Measurements from ENCODE around the gene LAMA3.

Gene LAMA3

GRCh38 chr18:23857756-23858155 is 168.5 kb downstream of the LAMA3 start:
- DNase-seq = no peak

- DNase-seq = no peak
These were observed 170.4 kb downstream of the LAMA3 start for GRCh38 chr18:23859466-23860336.

DNA sequence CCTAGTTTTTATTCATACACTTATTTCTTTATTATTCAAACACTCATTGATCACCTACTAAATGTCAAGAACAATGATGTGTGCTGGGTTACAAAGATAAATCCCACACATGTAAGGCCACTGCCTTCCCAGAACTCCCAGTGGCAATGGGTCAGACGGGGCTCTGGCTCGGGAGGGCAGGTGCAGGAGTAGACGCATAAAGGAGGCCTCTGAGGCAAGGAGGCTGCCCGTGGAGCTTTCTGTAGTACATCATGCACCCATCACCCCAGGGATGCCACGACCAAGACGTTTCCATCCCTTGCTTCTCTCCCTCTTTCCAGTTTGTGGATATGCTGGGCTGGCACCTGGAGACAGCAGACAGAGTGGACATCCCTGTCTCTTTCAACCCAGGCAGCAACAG is 172.1 kb downstream of the LAMA3 start:
- DNase-seq = no peak

- DNase-seq = no peak
These were observed 172.7 kb downstream of the LAMA3 start for GRCh38 chr18:23861805-23862470.

- peak; percentile 27 for DNase-seq
These were observed 175.4 kb downstream of the LAMA3 start for GRCh38 chr18:23864624-23865023.

- DNase-seq = no peak
These were observed 177.8 kb downstream of the LAMA3 start for GRCh38 chr18:23867006-23867405.

DNA sequence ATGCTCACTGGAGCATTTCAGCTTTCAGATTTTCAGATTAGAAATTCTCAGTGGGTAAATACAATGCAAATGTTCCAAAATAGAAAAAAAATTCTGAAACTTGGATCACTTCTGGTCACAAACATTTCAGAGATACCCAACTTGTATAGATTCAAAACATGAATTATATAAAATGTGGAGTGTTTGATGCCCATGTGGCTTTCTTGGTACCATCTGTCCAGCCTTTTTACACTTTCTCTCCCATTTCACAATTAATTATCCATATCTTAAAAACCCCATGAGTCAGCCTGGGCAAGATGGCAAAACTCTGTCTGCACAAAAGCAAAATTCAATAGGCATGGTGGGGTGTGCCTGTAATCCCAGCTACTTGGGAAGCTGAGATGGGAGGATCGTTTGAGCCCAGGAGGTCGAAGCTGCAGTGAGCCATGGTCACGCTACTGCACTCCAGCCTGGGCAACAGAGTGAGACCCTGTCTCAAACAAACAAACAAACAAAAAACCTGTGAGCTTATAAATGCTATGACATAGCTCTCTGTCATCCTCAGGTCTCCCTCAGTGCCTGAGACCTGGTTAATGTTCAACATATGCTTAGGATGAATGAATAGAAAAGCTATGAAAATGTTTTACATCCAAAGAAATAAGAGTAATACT is 179.0 kb downstream of the LAMA3 start:
- no peak for DNase-seq

DNA sequence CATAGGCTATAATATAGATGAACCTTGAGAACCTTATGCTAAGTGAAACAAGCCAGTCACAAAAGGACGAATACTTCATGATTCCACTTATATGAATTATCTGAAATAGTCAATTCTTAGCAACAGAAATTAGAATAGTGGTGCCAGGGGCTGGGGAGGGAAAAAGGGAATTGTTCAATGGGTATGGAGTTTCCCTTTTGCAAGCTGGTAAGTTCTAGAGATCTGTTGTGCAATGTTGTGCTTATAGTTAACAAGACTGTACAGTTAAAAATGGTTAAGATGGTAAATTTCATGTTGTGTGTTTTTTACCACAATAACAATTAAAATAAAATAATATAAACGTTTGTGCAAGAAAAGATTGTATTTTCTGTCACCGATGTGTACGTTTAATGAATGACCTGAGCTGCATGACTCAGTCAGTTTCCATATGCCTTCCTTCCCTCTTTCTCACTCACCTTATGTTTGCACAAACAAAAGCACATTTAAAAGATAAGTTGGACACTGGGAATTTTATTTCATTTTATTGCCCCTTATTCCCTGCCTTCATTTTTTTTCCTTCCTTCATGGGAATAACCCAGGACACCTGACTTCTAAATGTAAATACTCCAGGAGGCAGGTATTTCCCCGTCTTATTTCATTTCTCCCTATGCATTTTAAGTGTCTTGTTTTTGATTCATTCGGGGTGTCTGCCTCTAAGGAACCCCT is 181.6 kb downstream of the LAMA3 start:
- DNase-seq = no peak

DNA sequence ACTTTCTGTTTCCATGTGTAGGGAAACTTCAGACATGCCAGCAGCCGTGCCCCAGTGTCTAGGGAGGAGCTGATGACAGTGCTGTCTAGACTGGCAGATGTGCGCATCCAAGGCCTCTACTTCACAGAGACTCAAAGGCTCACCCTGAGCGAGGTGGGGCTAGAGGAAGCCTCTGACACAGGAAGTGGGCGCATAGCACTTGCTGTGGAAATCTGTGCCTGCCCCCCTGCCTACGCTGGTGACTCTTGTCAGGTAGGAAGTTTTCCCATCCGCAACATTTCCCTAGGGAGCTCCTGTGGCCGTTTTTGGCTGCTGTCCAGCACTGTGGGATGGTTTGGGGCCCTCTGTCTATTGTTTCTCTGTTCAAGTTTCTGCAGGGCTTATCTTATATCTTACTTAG is 182.2 kb downstream of the LAMA3 start:
- DNase-seq = peak; percentile 77

DNA sequence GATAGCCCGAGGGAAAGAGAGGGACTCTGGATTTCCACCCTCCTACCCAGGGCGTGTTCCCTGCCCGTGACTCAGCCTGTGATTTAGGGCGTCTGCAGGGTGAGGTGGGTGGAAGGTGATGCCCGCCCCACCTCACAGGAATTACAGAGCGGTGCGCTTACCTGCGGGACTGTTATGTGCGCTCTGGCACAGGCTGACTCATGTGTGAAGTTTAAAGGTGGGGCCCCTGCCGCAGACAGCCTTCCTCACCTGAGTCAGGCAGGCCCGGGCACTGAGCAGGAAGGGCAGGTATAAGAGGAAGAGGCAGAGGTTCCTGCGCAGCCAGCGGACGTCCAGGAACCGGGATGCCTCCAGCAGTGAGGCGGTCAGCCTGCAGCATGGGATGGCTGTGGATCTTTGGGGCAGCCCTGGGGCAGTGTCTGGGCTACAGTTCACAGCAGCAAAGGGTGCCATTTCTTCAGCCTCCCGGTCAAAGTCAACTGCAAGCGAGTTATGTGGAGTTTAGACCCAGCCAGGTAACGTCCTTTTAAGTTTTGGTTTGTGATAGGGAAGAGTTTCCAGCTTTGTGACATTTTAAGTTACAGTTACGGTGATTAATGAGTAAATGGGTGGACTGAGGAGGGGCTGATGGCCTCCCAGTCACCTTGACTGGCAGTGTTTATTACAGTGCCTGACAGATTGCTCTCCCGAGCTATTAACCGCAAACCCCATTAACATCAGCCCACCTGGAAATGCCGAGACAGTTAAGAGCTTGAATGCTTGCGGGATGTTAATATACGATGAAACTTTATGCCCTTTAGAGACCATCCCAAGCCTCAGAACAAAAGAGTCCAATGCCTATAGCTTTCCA is 183.7 kb downstream of the LAMA3 start:
- peak; percentile 32 for DNase-seq

DNA sequence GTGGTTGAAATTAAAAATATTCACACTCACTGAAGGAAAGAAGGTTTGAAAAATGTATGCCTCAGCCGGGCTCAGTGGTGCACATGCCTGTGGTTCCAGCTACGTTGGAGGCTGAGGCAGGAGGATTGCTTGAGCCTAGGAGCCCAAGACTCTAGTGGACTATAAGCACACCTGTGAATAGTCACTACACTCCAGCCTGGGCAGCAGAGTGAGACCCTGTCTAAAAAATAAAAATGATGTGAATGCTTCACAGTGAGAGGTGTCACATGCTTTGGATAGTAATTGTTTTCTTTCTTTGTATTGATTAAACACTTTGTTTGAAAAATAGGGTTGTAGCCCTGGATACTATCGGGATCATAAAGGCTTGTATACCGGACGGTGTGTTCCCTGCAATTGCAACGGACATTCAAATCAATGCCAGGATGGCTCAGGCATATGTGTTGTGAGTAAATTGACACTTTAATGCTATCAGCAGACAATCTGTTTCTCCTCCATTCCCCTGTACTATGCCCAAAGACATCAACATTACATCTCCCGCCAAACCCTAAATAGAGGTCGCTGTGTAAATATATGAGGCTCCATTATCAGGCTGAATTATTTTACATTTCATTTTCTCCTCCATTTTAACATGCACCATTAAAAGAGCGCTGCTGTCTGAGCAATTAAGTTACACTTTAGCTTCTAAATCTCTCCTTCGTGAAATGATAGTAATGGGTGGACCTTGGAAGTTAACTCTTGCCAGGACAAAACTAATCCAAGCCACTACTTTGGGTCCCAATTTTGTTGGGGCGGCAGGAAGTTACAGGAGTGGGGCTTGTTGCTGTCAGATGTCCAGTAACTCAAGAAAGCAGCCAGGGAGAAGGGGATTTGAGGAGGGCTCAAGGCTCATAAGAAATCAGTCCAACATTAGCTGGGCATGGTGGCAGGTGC is 187.0 kb downstream of the LAMA3 start:
- no peak for DNase-seq

GRCh38 chr18:23876921-23877320 is 187.7 kb downstream of the LAMA3 start:
- DNase-seq = no peak

GRCh38 chr18:23877371-23877770 is 188.1 kb downstream of the LAMA3 start:
- DNase-seq = no peak

GRCh38 chr18:23878336-23878900 is 189.2 kb downstream of the LAMA3 start:
- DNase-seq = no peak

GRCh38 chr18:23879126-23879525 is 189.9 kb downstream of the LAMA3 start:
- no peak for DNase-seq

DNA sequence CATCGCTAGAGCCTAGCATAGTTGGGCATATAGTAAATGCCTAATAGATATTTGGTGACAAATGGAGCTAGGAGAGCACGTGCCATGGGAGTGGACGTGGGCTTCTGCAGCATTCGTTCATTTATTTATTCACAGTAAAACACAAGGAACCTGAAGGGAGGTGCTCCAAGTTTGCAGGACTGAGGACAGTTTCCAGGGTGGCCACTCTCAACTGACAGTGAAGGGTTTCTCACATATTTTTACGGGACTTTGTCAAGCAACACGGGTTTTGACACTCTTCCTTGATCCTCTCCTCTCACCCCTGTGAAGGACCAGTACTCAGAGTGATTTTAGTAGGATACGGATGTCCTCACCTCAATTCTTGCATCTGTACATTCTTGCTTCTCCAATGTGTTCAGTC is 190.3 kb downstream of the LAMA3 start:
- DNase-seq = no peak

DNA sequence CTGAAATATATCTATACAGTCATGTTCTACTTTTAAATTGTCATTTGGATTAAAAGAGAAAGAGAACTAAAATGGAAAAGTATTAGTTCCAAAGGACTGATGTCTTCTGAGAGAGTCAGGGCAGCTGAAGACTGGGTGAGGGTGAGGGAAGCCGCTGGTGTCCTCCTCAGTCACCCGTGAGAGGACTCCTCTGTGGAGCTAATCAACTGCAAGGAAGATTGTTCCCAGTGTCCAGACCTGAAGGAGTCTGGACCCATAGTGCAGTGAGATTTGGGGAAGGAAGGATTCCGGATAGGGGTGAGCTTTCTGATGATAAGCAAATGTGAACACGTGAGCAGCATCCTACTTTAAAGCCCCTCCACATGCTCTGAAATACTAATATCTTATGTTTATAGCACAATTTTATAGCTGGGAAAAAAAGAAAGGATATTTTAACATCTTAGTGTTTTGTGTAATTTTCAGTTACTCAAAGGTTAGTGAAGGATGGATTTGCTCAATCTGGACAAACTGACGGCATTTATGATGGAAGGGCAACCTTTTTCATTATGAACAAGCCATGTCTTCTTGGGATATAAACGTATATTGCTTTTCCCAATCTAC is 190.8 kb downstream of the LAMA3 start:
- no peak for DNase-seq

GRCh38 chr18:23880931-23881617 is 191.8 kb downstream of the LAMA3 start:
- DNase-seq = no peak

DNA sequence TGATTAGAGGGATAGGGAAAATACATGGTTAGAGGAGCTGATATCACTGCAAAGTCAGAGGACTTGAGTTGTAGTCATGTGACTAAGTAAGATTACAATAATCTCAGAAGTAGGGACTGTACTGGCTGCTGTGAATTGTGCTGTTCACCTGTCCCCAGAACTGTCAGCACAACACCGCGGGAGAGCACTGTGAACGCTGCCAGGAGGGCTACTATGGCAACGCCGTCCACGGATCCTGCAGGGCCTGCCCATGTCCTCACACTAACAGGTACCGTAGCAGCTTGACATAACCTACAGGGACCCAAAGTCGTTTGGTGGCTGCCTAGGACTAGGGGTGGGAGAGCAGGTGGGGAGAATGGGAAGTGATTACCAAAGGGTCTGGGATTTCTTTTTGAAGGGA is 192.5 kb downstream of the LAMA3 start:
- DNase-seq = no peak
